K562 (cell line): ENCODE measurements around the gene TDRKH. TPM values are rescaled to one million over a fixed set of nuclear protein-coding genes. Genes with fewer than 3 reads are reported as not detected.

ENCODE experiments used
- ARNT ChIP-seq, 2 experiments: fragments of 450-650 bp; IDR thresholded peaks; 2 replicates each; pipeline ENCODE4 v1.6.1; 2016; ENCODE audit warnings: mild to moderate bottlenecking in 1 of 2
- CBFA2T3 ChIP-seq: fragments of 450-650 bp; IDR thresholded peaks from 2 replicates; pipeline ENCODE4 v1.6.1; 2017
- CREB3L1 ChIP-seq: fragments of 450-650 bp; IDR thresholded peaks from 2 replicates; pipeline ENCODE4 v1.6.1; 2014; ENCODE audit warnings: low read depth, mild to moderate bottlenecking, moderate library complexity, borderline replicate concordance
- DPF2 ChIP-seq: fragments of 450-650 bp; IDR thresholded peaks from 2 replicates; pipeline ENCODE4 v1.6.1; 2016
- EP300 ChIP-seq: IDR thresholded peaks from 2 replicates; pipeline ENCODE4 v1.6.1; 2012; ENCODE audit warnings: low read length, improper control_type of control experiment
- KDM1A ChIP-seq, 2 experiments: fragments of 450-650 bp; IDR thresholded peaks; 2 replicates each; pipeline ENCODE4 v1.6.1; 2016; ENCODE audit warnings: mild to moderate bottlenecking in 2 of 2
- MYNN ChIP-seq, 2 experiments: sonication (generic); formaldehyde crosslinking in 1 of 2; IDR thresholded peaks; 2 replicates each; pipeline versions ENCODE4 v1.5.0 to v1.6.1; 2016 to 2020; ENCODE audit warnings: antibody characterized with exemption in 1 of 2, missing genetic modification reagents in 1 of 2
- NCOA1 ChIP-seq: fragments of 450-650 bp; IDR thresholded peaks from 2 replicates; pipeline ENCODE4 v1.6.1; 2016; ENCODE audit warnings: low read depth
- RBM15 ChIP-seq: fragments of 200-400 bp; formaldehyde crosslinking; IDR thresholded peaks from 2 replicates; pipeline ENCODE4 v1.6.1; 2018; ENCODE audit warnings: mild to moderate bottlenecking, low read length, moderate library complexity; ENCODE audit not compliant: insufficient read depth
- RHOXF2B ChIP-seq: fragments of 250-450 bp; sonication (Bioruptor Pico); conservative IDR thresholded peaks from 2 replicates; pipeline ENCODE4 v1.5.1; 2021
- RREB1 ChIP-seq: fragments of 250-450 bp; sonication (Bioruptor Pico); IDR thresholded peaks from 2 replicates; pipeline ENCODE4 v1.4.0; 2020
- RUNX1 ChIP-seq: sonication (generic); IDR thresholded peaks from 2 replicates; pipeline ENCODE4 v1.6.1; 2016; ENCODE audit warnings: antibody characterized with exemption, low read depth
- SMARCC2 ChIP-seq: fragments of 450-650 bp; IDR thresholded peaks from 2 replicates; pipeline ENCODE4 v1.6.1; 2017; ENCODE audit warnings: antibody characterized with exemption, moderate library complexity, mild to moderate bottlenecking, low read depth
- SP1 ChIP-seq: sonication (generic); formaldehyde crosslinking; IDR thresholded peaks from 2 replicates; pipeline ENCODE4 v1.8.1; 2022; ENCODE audit warnings: mild to moderate bottlenecking, missing genetic modification reagents
- ZBTB34 ChIP-seq: fragments of 250-450 bp; sonication (Bioruptor Pico); IDR thresholded peaks from 2 replicates; pipeline ENCODE4 v1.8.0; 2021; ENCODE audit warnings: mild to moderate bottlenecking, moderate library complexity
- ZNF212 ChIP-seq: fragments of 450-650 bp; formaldehyde crosslinking; IDR thresholded peaks from 2 replicates; pipeline ENCODE4 v1.4.0; 2020; ENCODE audit warnings: mild to moderate bottlenecking
- polyA plus RNA-seq, 8 experiments: library from polyadenylated mRNA; depleted of rRNA in 4 of 8; stranded (reverse) in 5 of 8; unstranded in 3 of 8; fragments of >200 nt; fragmentation: Nextera tagmentation in 2 of 8; fragmentation: Illumina TruSeq in 1 of 8; extraction: Ambion mirVana in 2 of 8; extraction: Trizol in 1 of 8; gene quantifications; 2 replicates each; pipeline versions ENCODE4 v1.2.1 to v1.2.3, GENCODE V29; 2011 to 2014; ENCODE audit warnings: inconsistent platforms in 1 of 8, missing spikeins in 1 of 8
- total RNA-seq, 7 experiments: library from RNA; depleted of rRNA in 6 of 7; stranded (reverse); fragments of >200 nt in 6 of 7; fragmentation: Illumina TruSeq in 2 of 7; extraction: Trizol in 2 of 7; gene quantifications; 2 replicates each; pipeline versions ENCODE4 v1.2.1 to v1.2.3, GENCODE V29; 2011 to 2021; ENCODE audit warnings: low replicate concordance in 1 of 7
- TF ChIP-seq, protein P1 (sequence below): fragments of 250-450 bp; sonication (Bioruptor Pico); IDR thresholded peaks from 2 replicates; pipeline ENCODE4 v1.8.0; 2021; ENCODE audit warnings: moderate library complexity, mild to moderate bottlenecking, inconsistent platforms

TDRKH gene
- total and polyA plus RNA-seq, 9 of the 15 experiments (the other 6 are each of a cell fraction or from before 2014, with no cell fraction given): 4.3 to 21.3 (median 8.4) TPM

DNA sequence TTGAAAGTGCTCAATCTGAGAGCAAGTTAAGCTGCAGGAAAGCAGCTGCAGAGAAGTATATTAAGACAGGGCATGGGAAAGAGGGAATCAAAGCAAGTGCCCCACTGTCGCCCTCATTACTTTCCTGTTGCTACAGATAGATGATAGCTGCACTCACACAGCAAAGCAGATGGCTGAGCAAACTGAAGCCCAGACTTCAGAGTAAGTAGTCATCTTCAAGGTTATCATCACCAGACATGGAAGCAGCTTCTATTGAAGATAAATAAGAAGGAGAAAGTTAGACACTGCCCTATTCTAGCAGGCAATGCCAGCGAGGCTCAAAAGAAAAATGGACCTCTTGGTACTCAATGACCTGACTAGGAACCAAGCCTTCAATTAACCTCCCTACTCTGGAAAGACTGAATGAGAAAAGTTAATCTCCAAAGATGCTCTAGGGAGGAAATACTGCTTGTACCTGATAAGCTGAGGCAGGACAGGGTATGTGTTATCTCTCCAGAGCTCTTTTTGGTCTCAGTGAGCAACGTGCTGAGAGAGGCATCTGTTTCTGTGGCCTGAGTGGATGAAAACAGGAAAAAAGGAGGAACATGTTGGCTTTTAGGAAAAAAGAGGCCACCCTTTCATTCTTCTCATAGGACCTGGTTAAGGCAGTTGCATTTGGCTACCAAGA lies 15.9 kb downstream of the TDRKH start (continued):
- 0 out of 2 replicates have a peak, but pooled peaks have one; percentile 52 for TF ChIP-seq RREB1 (CRISPR knock-in tag)
- no peak for TF ChIP-seq CREB3L1
- TF ChIP-seq ZBTB34 (CRISPR knock-in tag): no peak
- peak; percentile 61; the same call in 1 of the 2 replicates for TF ChIP-seq NCOA1
- TF ChIP-seq KDM1A (IDR thresholded peaks at IDR 0.05): peak; percentile 82 to 89; a peak in 3 of 4 replicates
- TF ChIP-seq RBM15: no peak
- peak; percentile 89 for TF ChIP-seq DPF2
- TF ChIP-seq EP300: peak; percentile 81; the same call in 1 of the 2 replicates
- TF ChIP-seq RUNX1: no peak
- peak; percentile 49; the same call in 1 of the 2 replicates for TF ChIP-seq SMARCC2
- 0 out of 4 replicates have a peak, but pooled peaks of 1 of the 2 experiments have one; percentile 23 for TF ChIP-seq ARNT (IDR thresholded peaks at IDR 0.05)
- peak; percentile 96 for TF ChIP-seq CBFA2T3
- TF ChIP-seq MYNN (IDR thresholded peaks at IDR 0.05): no peak
- no peak for TF ChIP-seq MYNN (CRISPR knock-in tag; IDR thresholded peaks at IDR 0.05)
- peak; percentile 50; the same call in 1 of the 2 replicates for TF ChIP-seq SP1
- TF ChIP-seq ZNF212 (CRISPR knock-in tag): no peak
- TF ChIP-seq, protein P1, sequence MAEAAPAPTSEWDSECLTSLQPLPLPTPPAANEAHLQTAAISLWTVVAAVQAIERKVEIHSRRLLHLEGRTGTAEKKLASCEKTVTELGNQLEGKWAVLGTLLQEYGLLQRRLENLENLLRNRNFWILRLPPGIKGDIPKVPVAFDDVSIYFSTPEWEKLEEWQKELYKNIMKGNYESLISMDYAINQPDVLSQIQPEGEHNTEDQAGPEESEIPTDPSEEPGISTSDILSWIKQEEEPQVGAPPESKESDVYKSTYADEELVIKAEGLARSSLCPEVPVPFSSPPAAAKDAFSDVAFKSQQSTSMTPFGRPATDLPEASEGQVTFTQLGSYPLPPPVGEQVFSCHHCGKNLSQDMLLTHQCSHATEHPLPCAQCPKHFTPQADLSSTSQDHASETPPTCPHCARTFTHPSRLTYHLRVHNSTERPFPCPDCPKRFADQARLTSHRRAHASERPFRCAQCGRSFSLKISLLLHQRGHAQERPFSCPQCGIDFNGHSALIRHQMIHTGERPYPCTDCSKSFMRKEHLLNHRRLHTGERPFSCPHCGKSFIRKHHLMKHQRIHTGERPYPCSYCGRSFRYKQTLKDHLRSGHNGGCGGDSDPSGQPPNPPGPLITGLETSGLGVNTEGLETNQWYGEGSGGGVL (CRISPR knock-in tag): no peak
- TF ChIP-seq RHOXF2B (CRISPR knock-in tag): no peak
